Activated T-helper 17 cell treated with anti-CD3 and anti-CD28 coated beads, Interleukin-2, amount 50 U/mL, for 72 hours (primary cell): ENCODE measurements around the gene COL10A1. TPM values are rescaled to one million over a fixed set of nuclear protein-coding genes. Genes with fewer than 3 reads are reported as not detected.

Source experiments
- ATAC-seq: fragments of 150-1000 bp; cut with Tn5 transposase; replicated peaks from 2 replicates; pipeline ENCODE4 v1.10.0; 2021; ENCODE audit warnings: mild to moderate bottlenecking, moderate library complexity
- H3K27ac Mint-ChIP-seq: one replicate; pipeline ENCODE4 v1.8.0; 2022; ENCODE audit warnings: mixed read lengths
- H3K27me3 Mint-ChIP-seq: one replicate; pipeline ENCODE4 v1.8.0; 2022; ENCODE audit warnings: mixed read lengths
- H3K36me3 Mint-ChIP-seq: one replicate; pipeline ENCODE4 v1.8.0; 2022; ENCODE audit warnings: low read depth, mild to moderate bottlenecking, mixed read lengths
- H3K4me1 Mint-ChIP-seq: one replicate; pipeline ENCODE4 v1.8.0; 2022; ENCODE audit warnings: mixed read lengths
- H3K4me3 Mint-ChIP-seq: one replicate; pipeline ENCODE4 v1.8.0; 2022; ENCODE audit warnings: mild to moderate bottlenecking, mixed read lengths
- H3K9me3 Mint-ChIP-seq: one replicate; pipeline ENCODE4 v1.8.0; 2022; ENCODE audit warnings: mixed read lengths
- total RNA-seq, 2 donors: library from RNA; stranded (reverse); gene quantifications; one replicate each; pipeline ENCODE4 v1.2.3, GENCODE V29; 2022

The COL10A1 gene
- total RNA-seq, 2 donors from 2014 or later, result not detected

DNA sequence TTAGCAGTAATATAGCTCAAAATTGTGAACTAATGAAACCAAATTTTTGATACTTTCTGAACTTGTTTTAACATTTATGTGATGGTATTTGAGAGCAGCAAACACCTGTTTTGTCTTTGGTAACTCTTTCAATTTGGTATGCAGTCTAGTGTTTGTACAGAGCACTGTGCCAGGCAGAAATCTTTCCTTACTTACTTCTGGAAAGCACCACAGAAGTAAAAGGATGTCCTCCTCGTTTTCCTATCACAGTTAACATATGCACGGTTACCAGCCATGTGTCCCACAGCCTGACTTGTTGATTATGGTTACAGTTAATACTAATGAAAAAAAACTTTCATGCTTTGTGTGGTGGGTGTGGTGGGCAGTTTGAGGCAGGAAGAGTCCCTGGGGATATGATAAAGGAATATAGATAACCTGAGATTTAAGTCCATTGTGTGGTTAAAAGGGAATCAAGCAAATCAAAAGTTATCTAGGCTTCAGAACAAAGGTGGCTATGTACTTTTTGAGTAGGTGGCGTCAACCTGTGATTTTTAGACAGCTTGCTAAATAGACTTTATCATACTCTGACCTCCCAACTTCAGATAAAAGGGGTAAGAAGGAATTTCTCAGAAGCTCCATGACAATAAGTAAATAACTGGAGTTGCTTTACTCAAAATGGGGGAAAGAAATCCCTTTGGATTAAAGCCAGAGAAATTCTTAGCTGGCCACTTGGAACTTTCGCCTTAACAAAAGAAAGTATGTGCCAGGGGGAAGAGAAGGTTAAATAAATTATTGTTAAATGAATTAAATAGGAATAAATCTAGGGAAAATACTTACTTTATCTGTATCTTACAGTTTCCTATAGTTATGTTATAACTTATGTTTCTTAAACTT, 20.1 kb upstream of the COL10A1 start:
- Mint-ChIP-seq H3K9me3 (no peaks in the 10 kb centered on the region), H3K36me3 (peaks cover 12% of the 10 kb centered on the region), H3K4me3 (no peak overlapping the region), H3K27ac (no peak overlapping the region), H3K4me1 (no peaks in the 10 kb centered on the region), H3K27me3 (no peaks in the 10 kb centered on the region)
- no peak for ATAC-seq

DNA sequence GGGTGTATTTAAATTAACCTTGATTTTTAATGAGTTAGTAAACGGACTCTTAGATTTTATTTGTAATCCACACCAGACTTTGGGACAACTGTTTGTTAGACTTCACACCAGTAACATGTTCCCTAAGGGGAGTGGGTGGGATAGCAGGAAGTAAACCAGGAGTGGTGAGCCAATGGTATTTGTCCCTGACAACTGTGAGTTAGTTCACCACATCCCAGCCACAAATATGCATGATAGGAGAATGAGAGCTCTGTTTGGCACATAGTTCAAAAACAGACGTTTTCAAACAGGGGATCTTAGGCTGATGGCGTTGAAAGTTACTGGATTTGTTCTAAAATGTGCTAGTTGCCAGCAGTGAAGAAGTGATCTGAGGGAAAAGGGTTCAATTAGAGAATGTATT, 18.7 kb upstream of the COL10A1 start:
- Mint-ChIP-seq H3K9me3 (no peaks in the 10 kb centered on the region), H3K36me3 (peaks cover 23% of the 10 kb centered on the region), H3K27ac (no peak overlapping the region), H3K27me3 (no peaks in the 10 kb centered on the region), H3K4me3 (no peak overlapping the region), H3K4me1 (no peaks in the 10 kb centered on the region)
- no peak for ATAC-seq

DNA sequence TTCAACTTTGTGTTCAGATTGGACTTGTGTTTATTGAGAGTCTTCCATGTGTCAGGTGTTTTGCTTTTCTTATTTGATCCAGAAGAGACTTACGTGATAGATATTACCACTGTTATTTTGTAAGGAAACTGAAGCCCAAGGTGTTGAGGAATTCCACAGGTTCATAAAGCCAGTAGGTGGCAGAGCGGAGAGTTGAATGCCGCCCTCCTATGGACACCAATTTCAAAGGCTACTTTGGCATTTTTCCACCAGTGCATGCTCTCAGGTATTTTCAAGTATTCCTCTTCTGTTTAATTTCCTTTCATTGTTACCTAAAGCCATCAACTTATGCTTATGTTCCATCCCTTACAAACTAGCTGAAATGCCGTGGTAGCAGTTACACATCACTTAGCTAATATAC, 14.0 kb upstream of the COL10A1 start:
- Mint-ChIP-seq H3K27ac (no peak overlapping the region), H3K9me3 (no peaks in the 10 kb centered on the region), H3K4me1 (peaks cover 12% of the 10 kb centered on the region), H3K4me3 (no peak overlapping the region), H3K27me3 (no peaks in the 10 kb centered on the region), H3K36me3 (peaks cover 40% of the 10 kb centered on the region)
- no peak for ATAC-seq

DNA sequence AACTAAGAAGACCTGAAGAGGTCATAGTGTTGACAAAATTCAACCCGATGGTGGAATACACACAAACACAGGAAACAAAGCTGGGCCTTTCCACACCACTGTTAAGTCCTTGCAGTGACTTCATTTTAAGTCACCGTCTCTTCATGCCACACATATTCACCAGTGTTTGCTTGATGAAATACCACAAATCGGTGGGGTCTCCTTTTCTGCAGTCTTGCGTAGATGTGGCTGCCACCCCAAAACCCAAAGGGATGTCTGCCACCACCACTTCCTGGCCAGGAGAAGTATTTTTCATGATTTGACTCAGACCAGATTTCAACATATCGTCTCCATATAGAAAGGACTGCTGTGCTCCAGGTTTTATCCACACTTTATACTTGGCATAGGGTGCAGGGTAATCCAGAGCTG, 11.0 kb upstream of the COL10A1 start:
- ATAC-seq, result peak; percentile 91
- no peaks in the 10 kb centered on the region for H3K27me3 Mint-ChIP-seq
- peak overlapping the region; percentile 35 for H3K4me3 Mint-ChIP-seq
- peaks cover 43% of the 10 kb centered on the region for H3K36me3 Mint-ChIP-seq
- H3K27ac Mint-ChIP-seq, result peak overlapping the region; percentile 52
- no peaks in the 10 kb centered on the region for H3K9me3 Mint-ChIP-seq
- peaks cover 12% of the 10 kb centered on the region for H3K4me1 Mint-ChIP-seq

DNA sequence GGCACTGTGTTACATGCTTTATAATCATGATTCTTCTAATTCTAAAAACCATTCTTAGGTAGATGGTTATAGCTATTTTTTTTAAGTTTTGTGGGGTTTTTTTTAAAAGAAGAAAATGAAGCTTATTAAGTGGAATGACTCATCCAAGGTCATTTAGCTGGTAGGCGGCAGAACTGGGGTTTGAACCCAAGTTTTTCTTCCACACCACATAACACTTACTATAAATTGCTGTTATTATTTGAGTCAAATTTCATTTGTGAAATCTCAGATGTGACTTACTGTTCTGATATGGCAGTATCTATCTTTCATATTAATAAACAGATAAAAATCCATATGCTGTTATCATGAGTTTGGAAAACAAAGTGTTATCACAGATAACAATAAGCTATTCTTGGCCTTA, 10.4 kb upstream of the COL10A1 start:
- Mint-ChIP-seq H3K4me1 (peaks cover 12% of the 10 kb centered on the region), H3K36me3 (peaks cover 40% of the 10 kb centered on the region), H3K27me3 (no peaks in the 10 kb centered on the region), H3K27ac (peak overlapping the region; percentile 52), H3K9me3 (no peaks in the 10 kb centered on the region), H3K4me3 (peak overlapping the region; percentile 35)
- ATAC-seq, result no peak

DNA sequence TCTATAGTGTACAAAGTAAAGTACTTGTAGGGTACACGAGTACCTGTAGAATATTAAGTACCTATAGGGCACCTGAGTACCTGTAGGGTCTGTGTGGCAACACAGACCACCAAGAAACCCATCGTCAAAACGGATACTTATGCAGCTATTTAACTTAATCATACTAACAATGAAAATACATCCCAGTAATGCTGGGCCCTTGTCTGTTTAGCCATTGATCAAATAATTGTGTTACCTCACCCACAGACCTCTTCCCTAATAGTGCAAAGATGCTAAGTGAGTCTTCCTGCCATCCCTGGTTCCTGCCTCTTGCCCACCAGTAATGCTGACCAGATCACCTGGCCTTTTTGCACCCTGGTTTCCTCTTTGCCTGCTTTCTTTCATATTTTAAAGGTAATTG, 7.5 kb upstream of the COL10A1 start:
- Mint-ChIP-seq H3K4me1 (peaks cover 12% of the 10 kb centered on the region), H3K36me3 (peaks cover 22% of the 10 kb centered on the region), H3K27ac (no peak overlapping the region), H3K27me3 (no peaks in the 10 kb centered on the region), H3K9me3 (no peaks in the 10 kb centered on the region), H3K4me3 (no peak overlapping the region)
- no peak for ATAC-seq

DNA sequence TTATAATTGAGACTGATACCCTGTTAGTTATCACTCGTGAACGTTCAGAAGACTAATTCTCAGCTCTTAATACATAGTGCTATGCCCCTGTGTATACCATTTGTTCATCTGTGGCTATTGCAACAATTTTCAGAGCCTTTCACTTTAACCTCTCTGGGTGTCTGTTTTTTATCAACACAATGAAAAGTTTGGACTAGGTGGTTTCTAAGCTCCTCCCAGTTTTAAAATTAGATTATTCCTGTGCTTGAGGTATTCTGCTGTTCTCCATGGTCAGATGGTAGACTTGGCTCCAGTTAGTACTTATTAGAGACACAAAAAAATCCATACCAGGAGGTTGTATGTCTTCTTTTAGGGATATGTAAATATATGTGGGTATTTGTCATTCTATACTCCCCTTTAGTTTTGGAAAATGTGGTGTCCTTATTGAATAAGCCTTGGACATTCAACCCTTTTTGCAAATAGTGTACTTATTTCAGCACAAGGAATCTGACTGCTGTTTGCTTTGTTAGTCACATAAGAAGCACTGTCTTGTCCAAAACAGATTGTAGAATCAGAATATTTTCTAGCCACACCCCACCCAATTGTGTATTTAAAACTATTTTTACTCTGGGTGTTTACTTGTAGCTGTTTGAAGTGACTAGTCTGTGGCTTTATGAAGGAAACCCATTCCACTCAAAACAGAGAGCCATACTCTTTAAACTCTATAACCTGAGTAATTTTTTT, 2.0 kb upstream of the COL10A1 start:
- H3K4me3 Mint-ChIP-seq, result no peak overlapping the region
- no peaks in the 10 kb centered on the region for H3K27me3 Mint-ChIP-seq
- H3K4me1 Mint-ChIP-seq, result peaks cover 4% of the 10 kb centered on the region
- ATAC-seq, result no peak
- peaks cover 9% of the 10 kb centered on the region for H3K36me3 Mint-ChIP-seq
- H3K27ac Mint-ChIP-seq, result no peak overlapping the region
- no peaks in the 10 kb centered on the region for H3K9me3 Mint-ChIP-seq

DNA sequence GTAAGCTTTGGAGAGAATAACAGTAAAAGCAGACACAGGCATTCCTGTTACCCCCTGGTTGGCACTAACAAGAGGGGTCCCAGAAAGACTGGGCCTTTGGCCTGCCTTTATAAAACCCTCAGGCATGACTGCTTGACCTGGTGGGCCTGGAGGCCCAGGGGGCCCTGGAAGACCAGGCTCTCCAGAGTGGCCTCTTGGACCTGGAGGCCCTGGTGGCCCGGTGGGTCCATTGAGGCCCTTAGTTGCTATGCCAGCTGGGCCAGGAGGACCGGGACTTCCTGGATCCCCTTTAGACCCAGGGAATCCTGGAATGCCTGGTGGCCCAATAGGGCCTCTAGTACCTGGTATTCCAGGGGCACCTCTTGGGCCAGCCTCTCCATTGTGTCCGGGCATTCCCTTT, 5.5 kb downstream of the COL10A1 start:
- no peak for ATAC-seq
- Mint-ChIP-seq H3K4me3 (no peak overlapping the region), H3K4me1 (peaks cover 10% of the 10 kb centered on the region), H3K27me3 (no peaks in the 10 kb centered on the region), H3K36me3 (peaks cover 44% of the 10 kb centered on the region), H3K27ac (no peak overlapping the region), H3K9me3 (no peaks in the 10 kb centered on the region)

DNA sequence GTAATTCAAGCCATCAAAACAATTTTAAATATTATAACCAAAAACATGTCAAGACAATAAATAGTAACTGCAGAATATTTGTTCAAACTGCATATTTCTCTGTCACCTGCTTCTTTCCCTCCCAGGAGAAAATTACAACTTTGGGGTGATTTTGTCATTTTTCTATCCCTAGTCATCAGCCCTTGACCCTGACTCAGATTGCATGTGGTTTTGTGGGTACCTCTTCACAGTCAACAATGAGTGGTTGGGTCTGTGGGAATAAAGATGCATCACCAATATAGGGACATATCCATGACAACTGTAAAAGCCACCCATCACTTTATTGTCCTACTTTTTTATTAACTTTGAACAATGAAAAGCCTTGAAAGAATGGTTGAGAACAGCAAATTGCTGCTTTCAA, 7.3 kb downstream of the COL10A1 start:
- ATAC-seq, result peak; percentile 99
- Mint-ChIP-seq H3K4me1 (peaks cover 9% of the 10 kb centered on the region), H3K4me3 (no peak overlapping the region), H3K27me3 (no peaks in the 10 kb centered on the region), H3K9me3 (no peaks in the 10 kb centered on the region), H3K27ac (peak overlapping the region; percentile 50), H3K36me3 (peaks cover 59% of the 10 kb centered on the region)

DNA sequence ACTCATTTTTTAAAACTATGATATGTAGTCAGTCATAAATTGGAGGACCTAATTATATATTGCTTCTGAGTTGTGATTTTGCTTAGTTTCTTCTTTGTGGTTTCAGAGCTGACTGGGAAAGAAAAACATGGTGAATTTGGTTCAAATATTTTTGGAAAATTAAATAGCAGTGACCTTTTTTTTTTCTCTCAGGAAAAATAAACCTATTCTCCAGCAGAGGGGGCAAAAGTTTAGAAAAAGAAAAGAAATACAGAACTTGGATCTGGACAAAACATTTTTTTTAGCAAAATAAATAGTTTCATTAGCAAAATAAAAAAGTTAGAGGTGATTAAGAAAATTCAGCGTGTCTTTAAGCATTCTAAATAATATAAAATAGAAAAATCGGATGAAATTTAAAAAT, 10.2 kb downstream of the COL10A1 start:
- H3K4me1 Mint-ChIP-seq, result no peaks in the 10 kb centered on the region
- no peak overlapping the region for H3K4me3 Mint-ChIP-seq
- no peaks in the 10 kb centered on the region for H3K27me3 Mint-ChIP-seq
- H3K9me3 Mint-ChIP-seq, result no peaks in the 10 kb centered on the region
- ATAC-seq, result no peak
- H3K27ac Mint-ChIP-seq, result no peak overlapping the region
- peaks cover 81% of the 10 kb centered on the region for H3K36me3 Mint-ChIP-seq

DNA sequence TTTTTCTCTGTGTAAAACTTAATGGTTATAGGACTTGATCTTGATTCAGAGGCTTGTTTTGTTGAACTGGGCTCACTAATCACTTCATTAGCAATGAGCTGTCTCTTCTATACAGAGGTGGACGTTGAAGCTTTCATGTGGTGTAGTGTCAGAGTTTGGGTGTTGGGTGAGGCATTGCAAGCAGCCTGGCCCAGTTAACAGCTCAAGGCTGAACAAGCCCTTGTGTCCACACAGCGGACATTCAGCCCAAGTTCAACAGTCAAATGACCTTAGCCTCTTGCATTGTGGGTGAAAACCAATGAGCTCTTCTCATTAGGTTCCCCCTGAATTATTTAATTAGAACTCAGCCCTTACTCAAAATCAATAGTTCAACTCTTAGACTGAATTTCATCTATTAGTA, 12.5 kb downstream of the COL10A1 start:
- Mint-ChIP-seq H3K27ac (no peak overlapping the region), H3K9me3 (no peaks in the 10 kb centered on the region), H3K27me3 (no peaks in the 10 kb centered on the region), H3K4me1 (no peaks in the 10 kb centered on the region), H3K36me3 (peaks cover 89% of the 10 kb centered on the region), H3K4me3 (no peak overlapping the region)
- no peak for ATAC-seq

DNA sequence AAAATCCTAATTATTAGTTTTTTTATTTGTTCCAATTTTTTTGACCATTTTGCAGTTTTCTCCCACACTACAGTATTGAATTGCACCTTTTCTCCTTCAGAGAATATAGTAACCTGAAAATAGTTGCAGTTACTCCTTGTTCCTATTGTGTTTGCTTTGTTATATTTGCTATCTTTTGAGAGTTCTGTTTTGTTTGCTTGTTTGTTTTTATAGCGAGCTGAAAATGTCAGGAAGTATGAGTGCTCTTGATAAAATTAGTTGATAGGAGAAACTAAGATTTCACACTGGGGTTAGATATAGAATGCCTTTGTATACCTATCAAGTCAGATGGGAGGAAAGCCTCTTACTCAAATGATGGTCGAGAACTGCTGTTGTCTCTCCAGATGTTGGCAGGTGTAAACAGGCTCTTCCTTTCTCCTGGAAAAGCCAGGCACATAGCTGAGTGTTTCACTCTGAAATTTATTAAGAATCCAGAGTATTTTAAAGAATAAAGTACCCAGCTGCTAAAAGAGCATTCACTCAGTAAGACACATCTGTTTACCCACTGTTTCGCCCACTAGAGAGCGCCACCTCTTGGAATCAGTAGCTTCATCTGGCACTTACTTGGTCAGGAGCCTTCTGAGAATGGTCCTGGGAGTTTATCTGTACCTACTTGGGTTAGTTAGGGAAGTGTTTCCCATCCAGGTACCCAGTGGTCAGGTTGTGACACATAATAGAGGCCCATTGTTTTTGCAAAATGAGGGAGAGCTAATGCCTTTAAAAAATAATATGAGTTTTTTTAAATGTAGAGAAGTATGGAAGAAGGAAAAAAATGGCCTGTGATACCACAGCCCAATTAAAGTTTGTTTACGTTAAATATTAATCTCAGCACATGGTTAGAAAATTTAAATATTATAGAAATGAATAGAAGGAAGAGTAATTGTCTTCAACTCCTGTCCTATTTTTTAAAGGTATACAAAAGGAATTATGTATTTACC, 14.1 kb downstream of the COL10A1 start:
- H3K27ac Mint-ChIP-seq, result peak overlapping the region; percentile 33
- H3K9me3 Mint-ChIP-seq, result no peaks in the 10 kb centered on the region
- H3K4me1 Mint-ChIP-seq, result no peaks in the 10 kb centered on the region
- ATAC-seq, result peak; percentile 59
- peaks cover 89% of the 10 kb centered on the region for H3K36me3 Mint-ChIP-seq
- no peak overlapping the region for H3K4me3 Mint-ChIP-seq
- no peaks in the 10 kb centered on the region for H3K27me3 Mint-ChIP-seq

DNA sequence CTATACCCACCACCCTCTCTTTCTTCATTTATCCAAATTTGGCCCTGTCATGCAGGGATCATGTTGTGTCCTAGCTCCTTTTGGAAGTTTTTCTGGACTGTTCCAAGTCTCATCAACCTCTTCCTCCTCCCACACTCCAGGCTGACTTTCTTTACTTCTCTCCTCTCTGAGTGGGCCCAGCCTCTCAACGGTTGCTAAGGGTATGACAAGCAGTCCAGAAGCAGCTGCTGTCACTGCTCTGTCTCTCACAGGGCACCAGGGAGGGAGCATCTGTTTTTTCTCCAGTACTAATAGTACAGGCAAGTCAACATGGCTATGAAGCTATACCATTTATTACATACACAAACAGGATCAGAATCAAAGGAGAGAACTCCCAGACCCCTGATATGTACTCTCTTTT, 17.1 kb downstream of the COL10A1 start:
- Mint-ChIP-seq H3K27ac (no peak overlapping the region), H3K9me3 (no peaks in the 10 kb centered on the region), H3K4me3 (no peak overlapping the region), H3K27me3 (no peaks in the 10 kb centered on the region), H3K4me1 (peaks cover 11% of the 10 kb centered on the region), H3K36me3 (peaks cover 69% of the 10 kb centered on the region)
- no peak for ATAC-seq

DNA sequence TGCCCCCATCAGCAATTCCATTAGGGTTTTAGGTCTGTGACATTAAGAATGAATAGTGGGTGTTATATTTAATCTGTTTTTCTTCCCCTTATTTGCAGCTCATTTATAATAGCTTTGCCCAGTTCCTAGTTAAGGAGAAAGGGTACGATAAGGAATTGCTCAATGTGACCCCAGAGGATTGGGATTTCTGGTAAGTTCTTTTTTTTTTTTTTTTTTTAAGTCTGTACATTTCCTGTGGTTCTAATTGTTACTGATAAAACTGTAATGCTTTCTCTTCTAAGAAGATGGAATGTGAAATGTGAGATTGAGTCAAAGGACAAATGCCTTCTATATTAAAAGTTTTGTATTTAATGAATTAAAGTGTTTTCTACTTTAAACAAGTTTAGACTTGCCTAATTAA, 19.8 kb downstream of the COL10A1 start:
- Mint-ChIP-seq H3K36me3 (peaks cover 48% of the 10 kb centered on the region), H3K27ac (peak overlapping the region; percentile 63), H3K9me3 (no peaks in the 10 kb centered on the region), H3K4me3 (peak overlapping the region; percentile 34), H3K27me3 (no peaks in the 10 kb centered on the region), H3K4me1 (peaks cover 35% of the 10 kb centered on the region)
- no peak for ATAC-seq
